ENCODE measurements around the gene PITPNC1.

GRCh38 chr17:67372751-67373150 is 4.3 kb upstream of the PITPNC1 start:
- TF ChIP-seq, protein P1, sequence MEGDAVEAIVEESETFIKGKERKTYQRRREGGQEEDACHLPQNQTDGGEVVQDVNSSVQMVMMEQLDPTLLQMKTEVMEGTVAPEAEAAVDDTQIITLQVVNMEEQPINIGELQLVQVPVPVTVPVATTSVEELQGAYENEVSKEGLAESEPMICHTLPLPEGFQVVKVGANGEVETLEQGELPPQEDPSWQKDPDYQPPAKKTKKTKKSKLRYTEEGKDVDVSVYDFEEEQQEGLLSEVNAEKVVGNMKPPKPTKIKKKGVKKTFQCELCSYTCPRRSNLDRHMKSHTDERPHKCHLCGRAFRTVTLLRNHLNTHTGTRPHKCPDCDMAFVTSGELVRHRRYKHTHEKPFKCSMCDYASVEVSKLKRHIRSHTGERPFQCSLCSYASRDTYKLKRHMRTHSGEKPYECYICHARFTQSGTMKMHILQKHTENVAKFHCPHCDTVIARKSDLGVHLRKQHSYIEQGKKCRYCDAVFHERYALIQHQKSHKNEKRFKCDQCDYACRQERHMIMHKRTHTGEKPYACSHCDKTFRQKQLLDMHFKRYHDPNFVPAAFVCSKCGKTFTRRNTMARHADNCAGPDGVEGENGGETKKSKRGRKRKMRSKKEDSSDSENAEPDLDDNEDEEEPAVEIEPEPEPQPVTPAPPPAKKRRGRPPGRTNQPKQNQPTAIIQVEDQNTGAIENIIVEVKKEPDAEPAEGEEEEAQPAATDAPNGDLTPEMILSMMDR (IDR thresholded peaks at IDR 0.05) = no peak
- TF ChIP-seq POLR2A (IDR thresholded peaks at IDR 0.05) = no peak

Measured in esophagus squamous epithelium (tissue), 4 donors.